OCI-LY7 (cell line): ENCODE results near the gene ARIH2. TPM values are rescaled to one million over a fixed set of nuclear protein-coding genes. Genes with fewer than 3 reads are reported as not detected.

Experiments
- BruUV-seq: library from RNA; stranded (reverse); fragments of 400-500 nt; replicated peaks from 2 replicates; lab custom pipeline; 2021; lab: Mats Ljungman, UMichigan
- CTCF ChIA-PET: fragments of 300-600 bp; sonication (Branson Sonifier 250); formaldehyde crosslinking; loops from one replicate; lab custom pipeline; 2022; ENCODE audit warnings: antibody characterized with exemption; ENCODE audit not compliant: unreplicated experiment; lab: Charles Lee
- POLR2A ChIA-PET: fragments of 300-600 bp; sonication (Branson Sonifier 250); formaldehyde crosslinking; loops from one replicate; lab custom pipeline; 2022; ENCODE audit warnings: antibody characterized with exemption; lab: Charles Lee
- DNase-seq: peaks from one replicate; pipeline ENCODE4 v3.0.0-alpha.2; 2015; ENCODE audit warnings: low spot score
- H2AFZ ChIP-seq: fragments of 200-600 bp; sonication (generic), shearing (Covaris generic); 2 replicates; pipeline ENCODE4 v1.6.1; 2014; ENCODE audit warnings: mild to moderate bottlenecking, antibody characterized with exemption, low read length, moderate library complexity
- H3K27ac ChIP-seq: fragments of 200-600 bp; sonication (generic); 2 replicates; pipeline ENCODE4 v1.5.1; 2014; ENCODE audit warnings: mixed run types, low read depth, mild to moderate bottlenecking, moderate library complexity, low read length, inconsistent platforms; ENCODE audit not compliant: poor library complexity, severe bottlenecking
- H3K36me3 ChIP-seq: fragments of 200-600 bp; sonication (generic); 2 replicates; pipeline ENCODE4 v1.6.1; 2014; ENCODE audit warnings: mild to moderate bottlenecking, antibody characterized with exemption, low read length, moderate library complexity, mixed read lengths; ENCODE audit not compliant: insufficient read depth
- H3K4me1 ChIP-seq: fragments of 200-600 bp; sonication (generic); 2 replicates; pipeline ENCODE4 v1.5.1; 2014; ENCODE audit warnings: mild to moderate bottlenecking, low read length; ENCODE audit not compliant: insufficient read depth, poor library complexity, severe bottlenecking
- H3K4me2 ChIP-seq: fragments of 200-600 bp; sonication (generic); 2 replicates; pipeline ENCODE4 v1.6.1; 2014; ENCODE audit warnings: mild to moderate bottlenecking, low read length
- H3K4me3 ChIP-seq: fragments of 200-600 bp; sonication (generic); 2 replicates; pipeline ENCODE4 v1.5.1; 2014; ENCODE audit warnings: mild to moderate bottlenecking, low read depth, low read length; ENCODE audit not compliant: poor library complexity, severe bottlenecking
- H3K79me2 ChIP-seq: fragments of 200-600 bp; sonication (generic); 2 replicates; pipeline ENCODE4 v1.6.1; 2016; ENCODE audit warnings: low read depth, mild to moderate bottlenecking, low read length, moderate library complexity, mixed read lengths; ENCODE audit not compliant: insufficient read depth
- H3K9me2 ChIP-seq: fragments of 200-600 bp; sonication (generic); 2 replicates; pipeline ENCODE4 v1.6.1; 2016; ENCODE audit warnings: mild to moderate bottlenecking, low read length, mixed read lengths; ENCODE audit not compliant: insufficient read depth
- H3K9me3 ChIP-seq: fragments of 200-600 bp; sonication (generic); 2 replicates; pipeline ENCODE4 v1.6.1; 2014; ENCODE audit warnings: mild to moderate bottlenecking, mixed run types, low read length, mixed read lengths
- H4K20me1 ChIP-seq: fragments of 200-600 bp; sonication (generic); 2 replicates; pipeline ENCODE4 v1.6.1; 2014; ENCODE audit warnings: mild to moderate bottlenecking, antibody characterized with exemption, low read length, moderate library complexity, mixed read lengths; ENCODE audit not compliant: insufficient read depth
- CTCF ChIP-seq: fragments of 200-600 bp; sonication (generic); conservative IDR thresholded peaks from 2 replicates; pipeline ENCODE4 v1.5.1; 2014; ENCODE audit warnings: mild to moderate bottlenecking, antibody characterized with exemption, low read length, moderate library complexity, mixed read lengths
- EZH2phosphoT487 ChIP-seq: fragments of 200-600 bp; sonication (generic); IDR thresholded peaks from 2 replicates; pipeline ENCODE4 v1.6.1; 2018; ENCODE audit warnings: low read depth, borderline replicate concordance, mild to moderate bottlenecking, mixed run types, antibody characterized with exemption, low read length, moderate library complexity, mixed read lengths
- intact Hi-C: fragments of 100-400 bp; cut with micrococcal nuclease; formaldehyde crosslinking; loops from one replicate; pipeline ENCODE4 v1.10.0; 2022; ENCODE audit not compliant: unreplicated experiment
- total RNA-seq, 2 experiments: library from RNA; depleted of rRNA in 1 of 2; stranded (reverse); fragments of >200 nt in 1 of 2; shearing (Covaris generic) in 1 of 2; gene quantifications; 2 replicates each; pipeline ENCODE4 v1.2.3, GENCODE V29; 2014 to 2022

The ARIH2 gene
- total RNA-seq, 2 experiments from 2014 or later: 124 to 131 TPM

DNA sequence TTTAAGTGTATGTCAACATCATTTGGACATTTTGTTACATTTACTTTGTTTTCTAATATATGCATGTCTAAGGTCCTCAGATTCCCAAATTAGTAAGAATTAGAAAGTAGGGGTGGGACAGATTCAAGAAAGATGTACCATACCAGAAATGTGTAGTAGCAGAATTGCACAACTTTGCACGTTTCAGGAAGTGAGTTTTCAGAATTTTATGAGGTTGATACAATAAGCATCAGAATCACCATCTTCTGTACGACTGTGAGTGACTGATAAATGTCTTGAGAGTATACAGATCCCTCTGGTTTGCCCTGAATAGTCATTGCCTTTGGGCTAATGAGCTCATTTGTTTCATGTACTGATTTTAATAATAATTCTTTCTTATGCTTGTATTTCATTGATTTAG, 9.3 kb downstream of the ARIH2 start:
- no peak for DNase-seq
- TF ChIP-seq EZH2phosphoT487: no peak
- TF ChIP-seq CTCF: no peak
- Histone ChIP-seq H3K4me3 (no peak overlapping the region), H3K9me2 (no peaks in the 10 kb centered on the region), H4K20me1 (peaks cover 16% of the 10 kb centered on the region), H3K79me2 (peaks cover 95% of the 10 kb centered on the region), H3K36me3 (peaks cover 99% of the 10 kb centered on the region), H2AFZ (no peak overlapping the region), H3K9me3 (no peaks in the 10 kb centered on the region), H3K4me1 (peaks cover 31% of the 10 kb centered on the region), H3K4me2 (no peak overlapping the region), H3K27ac (no peak overlapping the region)
- no TSS peak for BruUV-seq
- ChIA-PET CTCF (interaction anchor here (1.1 kb wide), 1 partner anchor 9 kb away, joined by 3 read pairs; no protein-coding TSS in a partner anchor), POLR2A (interaction anchor here (0.5 to 1.0 kb wide), 3 partner anchors 22 to 92 kb away, joined by 3 read pairs; no protein-coding TSS in a partner anchor)
- intact Hi-C loops: no loop called here

- DNase-seq: no peak
- intact Hi-C loops: no loop called here
- Histone ChIP-seq H3K27ac (no peak overlapping the region), H3K36me3 (peaks cover 99% of the 10 kb centered on the region), H2AFZ (no peak overlapping the region), H3K9me2 (no peaks in the 10 kb centered on the region), H3K4me2 (no peak overlapping the region), H4K20me1 (peaks cover 16% of the 10 kb centered on the region), H3K4me3 (no peak overlapping the region), H3K4me1 (peaks cover 31% of the 10 kb centered on the region), H3K79me2 (peaks cover 94% of the 10 kb centered on the region), H3K9me3 (no peaks in the 10 kb centered on the region)
- TF ChIP-seq EZH2phosphoT487 (no peak), CTCF (no peak)
- BruUV-seq: no TSS peak
- ChIA-PET POLR2A (interaction anchor here (0.7 to 1.0 kb wide), 2 partner anchors 21 to 70 kb away, joined by 3 read pairs; no protein-coding TSS in a partner anchor), CTCF (interaction anchor here (1.1 kb wide), 1 partner anchor 9 kb away, joined by 3 read pairs; no protein-coding TSS in a partner anchor)
Observed at GRCh38 chr3:48928679-48929078, 10.0 kb downstream of the ARIH2 start.

DNA sequence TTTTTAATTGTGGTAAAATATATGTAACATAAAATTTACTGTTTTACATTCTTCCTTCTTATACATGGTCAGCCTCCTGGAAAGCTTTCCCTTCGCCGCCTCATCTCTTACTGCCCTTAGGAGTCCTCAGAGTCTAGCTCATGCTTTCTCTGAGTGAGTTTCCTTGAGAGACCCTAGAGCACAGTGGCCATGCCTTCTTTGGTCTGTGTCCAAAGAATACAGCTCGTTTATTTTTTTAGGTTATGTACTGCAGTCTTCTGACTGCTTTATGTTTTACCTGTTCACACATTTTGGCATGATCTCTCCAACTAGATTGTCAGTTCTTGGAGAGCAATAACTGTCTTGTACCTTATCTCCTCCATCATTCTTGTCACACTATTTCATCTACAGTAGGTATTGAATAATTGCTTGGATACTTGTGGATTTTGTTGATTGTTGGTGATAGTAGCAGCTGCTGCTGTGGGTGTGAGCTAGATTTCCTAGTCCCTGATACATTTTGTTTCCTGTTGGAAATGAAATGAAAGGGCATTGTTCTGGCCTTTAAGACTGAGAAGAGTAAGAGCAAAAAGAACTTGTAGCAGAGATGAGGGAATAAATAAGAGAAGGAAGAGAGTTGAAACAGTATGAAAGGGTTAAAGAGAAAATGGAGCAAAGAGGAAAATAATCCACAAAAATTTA, 10.9 kb downstream of the ARIH2 start:
- ChIA-PET POLR2A (interaction anchor here (0.6 to 0.7 kb wide), 2 partner anchors 69 to 1065 kb away, joined by 3 read pairs; no protein-coding TSS in a partner anchor), CTCF (no interaction called here)
- Histone ChIP-seq H3K4me2 (no peak overlapping the region), H3K9me3 (no peaks in the 10 kb centered on the region), H3K4me3 (no peak overlapping the region), H3K79me2 (peaks cover 94% of the 10 kb centered on the region), H2AFZ (no peak overlapping the region), H3K4me1 (peaks cover 31% of the 10 kb centered on the region), H4K20me1 (peaks cover 16% of the 10 kb centered on the region), H3K36me3 (peaks cover 99% of the 10 kb centered on the region), H3K27ac (no peak overlapping the region), H3K9me2 (no peaks in the 10 kb centered on the region)
- BruUV-seq: no TSS peak
- intact Hi-C loops: no loop called here
- TF ChIP-seq EZH2phosphoT487 (no peak), CTCF (no peak)
- DNase-seq: no peak
